Coronary artery (tissue), 2 donors: ENCODE results near the gene NHSL2.

Experiments used
- DNase-seq: peaks from one replicate; pipeline ENCODE4 v3.0.0-alpha.2; 2017; ENCODE audit warnings: low spot score
- H3K27ac ChIP-seq, 2 donors: fragments of 200-600 bp; sonication (generic); one replicate each; pipeline ENCODE4 v1.5.1; 2016 to 2019
- H3K4me3 ChIP-seq: fragments of 200-600 bp; sonication (generic); 2 replicates; pipeline ENCODE4 v1.5.1; 2016; ENCODE audit warnings: mild to moderate bottlenecking, moderate library complexity
- CTCF ChIP-seq: fragments of 200-600 bp; sonication (generic); IDR thresholded peaks from one replicate; pipeline ENCODE4 v1.5.1; 2019; ENCODE audit warnings: antibody characterized with exemption

NHSL2 gene

GRCh38 chrX:72141372-72142004 lies 230.8 kb downstream of the NHSL2 start:
- no peak for TF ChIP-seq CTCF
- Histone ChIP-seq H3K4me3 (no peak overlapping the region), H3K27ac (no peak overlapping the region)
- no peak for DNase-seq

- Histone ChIP-seq H3K27ac (no peak overlapping the region), H3K4me3 (no peak overlapping the region)
- DNase-seq: no peak
- TF ChIP-seq CTCF: no peak
Observed at GRCh38 chrX:72142094-72142793, 231.6 kb downstream of the NHSL2 start.

GRCh38 chrX:72142794-72143608 lies 232.4 kb downstream of the NHSL2 start:
- Histone ChIP-seq H3K27ac (no peak overlapping the region), H3K4me3 (no peak overlapping the region)
- DNase-seq: no peak
- no peak for TF ChIP-seq CTCF

GRCh38 chrX:72143609-72143907 lies 232.9 kb downstream of the NHSL2 start:
- TF ChIP-seq CTCF: no peak
- Histone ChIP-seq H3K4me3 (no peak overlapping the region), H3K27ac (no peak overlapping the region)
- DNase-seq: no peak

GRCh38 chrX:72145181-72145580 lies 234.5 kb downstream of the NHSL2 start:
- Histone ChIP-seq H3K27ac (no peak overlapping the region), H3K4me3 (no peak overlapping the region)
- no peak for TF ChIP-seq CTCF
- no peak for DNase-seq

GRCh38 chrX:72146527-72146926 lies 235.9 kb downstream of the NHSL2 start:
- H3K4me3 ChIP-seq: no peak overlapping the region
- no peak for DNase-seq
- no peak for TF ChIP-seq CTCF

More at GRCh38 chrX:72146527-72146926, 235.9 kb downstream of the NHSL2 start:
- H3K27ac ChIP-seq: no peak overlapping the region
